ENCODE data around the gene UST. TPM values are rescaled to one million over a fixed set of nuclear protein-coding genes. Genes with fewer than 3 reads are reported as not detected.

Gene UST
- total RNA-seq, 4 donors from 2014 or later, result 16.7 to 19.5 (median 18.1) TPM

DNA sequence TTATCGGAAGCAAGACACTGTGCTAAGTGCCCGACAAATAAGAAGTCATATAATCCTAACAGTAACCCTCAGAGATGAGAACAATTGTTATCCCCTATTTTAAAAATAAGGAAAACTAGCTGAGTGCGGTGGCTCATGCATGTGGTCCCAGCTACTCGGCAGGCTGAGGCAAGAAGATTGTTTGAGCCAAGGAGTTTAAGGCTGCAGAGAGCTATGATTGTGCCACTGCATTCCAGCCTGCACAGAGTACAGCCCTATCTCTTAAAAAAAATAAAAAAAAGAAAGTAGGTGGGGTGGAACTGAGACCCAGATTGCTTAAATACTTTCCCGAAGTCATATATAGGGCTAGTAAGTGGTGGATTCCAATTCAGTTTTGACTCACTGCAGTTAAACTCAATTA is 84.7 kb downstream of the UST start:
- Histone ChIP-seq H3K9me3 (no peaks in the 10 kb centered on the region), H3K27me3 (no peaks in the 10 kb centered on the region), H3K36me3 (no peaks in the 10 kb centered on the region), H3K4me1 (peaks cover 30% of the 10 kb centered on the region), H3K27ac (no peak overlapping the region), H3K4me3 (no peak overlapping the region)
- WGBS, result 30% methylated on average over 5 of the region's 5 CpGs
- no peak for TF ChIP-seq CTCF (IDR thresholded peaks at IDR 0.05)
- no peak for TF ChIP-seq POLR2A (IDR thresholded peaks at IDR 0.05)
- TF ChIP-seq EP300 (IDR thresholded peaks at IDR 0.05), result no peak
- no peak for TF ChIP-seq POLR2AphosphoS5 (IDR thresholded peaks at IDR 0.05)
- DNase-seq (ENCODE audit: low spot score in 2 of 2), result no peak

DNA sequence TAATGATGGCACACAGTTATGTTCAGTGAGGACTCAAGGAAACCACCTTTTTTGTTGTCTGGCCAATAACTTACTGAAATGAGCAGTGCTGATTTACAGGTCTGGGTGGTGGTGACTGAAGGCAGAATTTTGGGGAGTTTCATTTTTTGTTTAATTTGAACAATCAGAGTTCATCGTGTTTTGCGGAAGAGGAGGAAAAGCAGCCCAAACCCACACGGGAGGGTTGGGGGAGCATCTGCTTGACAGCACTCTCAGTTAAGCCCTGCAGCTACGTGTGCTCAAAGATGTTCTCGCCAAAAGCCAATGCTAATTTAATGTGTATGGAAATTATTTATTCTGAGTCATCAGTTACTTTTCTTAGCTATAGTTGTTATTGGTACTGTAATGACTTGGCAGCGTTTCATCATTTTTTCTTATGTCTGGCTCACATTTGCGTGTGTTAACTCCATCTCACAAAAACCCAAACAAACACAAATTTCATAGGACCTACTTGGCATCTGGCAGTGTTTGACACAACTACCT is 89.2 kb downstream of the UST start:
- Histone ChIP-seq H3K4me3 (no peak overlapping the region), H3K36me3 (no peaks in the 10 kb centered on the region), H3K27ac (no peak overlapping the region), H3K4me1 (peaks cover 24% of the 10 kb centered on the region), H3K27me3 (no peaks in the 10 kb centered on the region), H3K9me3 (no peaks in the 10 kb centered on the region)
- 22% methylated on average over 7 of the region's 7 CpGs for WGBS
- DNase-seq (ENCODE audit: low spot score in 2 of 2), result no peak
- TF ChIP-seq POLR2A (IDR thresholded peaks at IDR 0.05) (no peak), POLR2AphosphoS5 (IDR thresholded peaks at IDR 0.05) (no peak), EP300 (IDR thresholded peaks at IDR 0.05) (no peak), CTCF (IDR thresholded peaks at IDR 0.05) (no peak)

DNA sequence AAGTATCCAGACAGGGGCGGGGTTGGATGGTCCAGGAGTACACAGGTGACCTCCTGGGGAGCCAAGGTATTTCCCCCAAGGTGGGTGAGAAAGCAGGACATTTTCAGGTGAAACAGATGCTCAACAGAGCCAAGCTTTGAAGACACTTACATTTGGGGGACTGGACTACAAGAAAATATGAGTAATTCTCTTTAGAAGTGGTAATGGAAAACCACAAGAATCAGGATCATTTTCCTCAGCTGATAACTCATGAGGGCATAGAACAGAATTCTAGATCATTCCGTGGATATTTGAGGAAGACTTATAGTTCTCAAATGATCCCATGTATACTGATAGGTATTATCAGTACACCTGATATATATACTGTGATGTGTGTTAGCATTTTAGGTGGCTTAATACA is 89.9 kb downstream of the UST start:
- Histone ChIP-seq H3K9me3 (no peaks in the 10 kb centered on the region), H3K27me3 (no peaks in the 10 kb centered on the region), H3K4me1 (peaks cover 16% of the 10 kb centered on the region), H3K27ac (no peak overlapping the region), H3K36me3 (no peaks in the 10 kb centered on the region), H3K4me3 (no peak overlapping the region)
- no peak for DNase-seq (ENCODE audit: low spot score in 2 of 2)
- TF ChIP-seq POLR2A (IDR thresholded peaks at IDR 0.05) (no peak), EP300 (IDR thresholded peaks at IDR 0.05) (no peak), POLR2AphosphoS5 (IDR thresholded peaks at IDR 0.05) (no peak)
- 84% methylated on average over 2 of the region's 2 CpGs for WGBS

DNA sequence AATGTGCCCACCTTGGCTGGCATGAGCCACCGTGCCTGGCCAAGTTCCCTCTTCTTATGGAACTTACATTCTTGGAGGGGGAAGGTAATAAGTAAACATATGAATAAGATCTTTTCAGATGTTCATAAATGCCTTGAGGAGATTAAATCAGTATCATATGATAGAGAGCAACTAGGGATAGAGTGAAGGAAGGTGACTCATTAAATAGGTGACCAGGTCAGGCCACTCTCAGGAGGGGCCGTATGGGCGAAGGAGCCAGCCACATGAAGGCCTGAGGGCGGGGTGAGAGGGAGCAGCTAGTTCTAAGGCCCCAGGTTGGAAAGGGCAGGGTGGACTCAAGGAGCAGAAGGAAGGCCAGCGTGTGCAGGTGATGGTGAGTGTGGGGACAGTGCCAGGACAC is 91.1 kb downstream of the UST start:
- no peak overlapping the region for H3K27ac ChIP-seq
- no peaks in the 10 kb centered on the region for H3K36me3 ChIP-seq
- no peak overlapping the region for H3K4me3 ChIP-seq
- TF ChIP-seq EP300 (IDR thresholded peaks at IDR 0.05), result no peak
- no peak for TF ChIP-seq CTCF (IDR thresholded peaks at IDR 0.05)
- no peak for TF ChIP-seq POLR2A (IDR thresholded peaks at IDR 0.05)
- TF ChIP-seq POLR2AphosphoS5 (IDR thresholded peaks at IDR 0.05), result no peak
- 83% methylated on average over 5 of the region's 5 CpGs for WGBS
- DNase-seq (ENCODE audit: low spot score in 2 of 2), result no peak
- H3K27me3 ChIP-seq, result no peaks in the 10 kb centered on the region
- H3K9me3 ChIP-seq, result no peaks in the 10 kb centered on the region
- H3K4me1 ChIP-seq, result peaks cover 14% of the 10 kb centered on the region

- H3K4me1 ChIP-seq, result peaks cover 14% of the 10 kb centered on the region
- TF ChIP-seq CTCF (IDR thresholded peaks at IDR 0.05) (no peak), POLR2A (IDR thresholded peaks at IDR 0.05) (no peak), EP300 (IDR thresholded peaks at IDR 0.05) (no peak), POLR2AphosphoS5 (IDR thresholded peaks at IDR 0.05) (no peak)
- H3K36me3 ChIP-seq, result no peaks in the 10 kb centered on the region
- no peaks in the 10 kb centered on the region for H3K27me3 ChIP-seq
- H3K9me3 ChIP-seq, result no peaks in the 10 kb centered on the region
- no peak overlapping the region for H3K4me3 ChIP-seq
- no peak for DNase-seq (ENCODE audit: low spot score in 2 of 2)
- H3K27ac ChIP-seq, result no peak overlapping the region
- 85% methylated on average over 3 of the region's 3 CpGs for WGBS
Observed at GRCh38 chr6:148839044-148839443, 92.2 kb downstream of the UST start.

GRCh38 chr6:148840256-148840655 is 93.4 kb downstream of the UST start:
- Histone ChIP-seq H3K27me3 (no peaks in the 10 kb centered on the region), H3K27ac (no peak overlapping the region), H3K4me1 (peaks cover 13% of the 10 kb centered on the region), H3K36me3 (no peaks in the 10 kb centered on the region), H3K9me3 (no peaks in the 10 kb centered on the region), H3K4me3 (no peak overlapping the region)
- WGBS, result 75% methylated on average over 5 of the region's 5 CpGs
- TF ChIP-seq POLR2A (IDR thresholded peaks at IDR 0.05), result no peak
- TF ChIP-seq POLR2AphosphoS5 (IDR thresholded peaks at IDR 0.05), result no peak
- TF ChIP-seq EP300 (IDR thresholded peaks at IDR 0.05), result no peak
- TF ChIP-seq CTCF (IDR thresholded peaks at IDR 0.05), result no peak
- no peak for DNase-seq (ENCODE audit: low spot score in 2 of 2)
